Measurements from ENCODE around the gene CYB561A3. TPM values are rescaled to one million over a fixed set of nuclear protein-coding genes. Genes with fewer than 3 reads are reported as not detected.

Gene CYB561A3
- total and polyA plus RNA-seq, 2 of the 13 experiments (the other 11 are each of a cell fraction or from before 2014, with no cell fraction given): 11.4 to 14.9 TPM

GRCh38 chr11:61334434-61335354 lies 27.0 kb downstream of the CYB561A3 start (continued):
- peak; percentile 84 for TF ChIP-seq AFF4 (CRISPR knock-in tag; IDR thresholded peaks at IDR 0.05)
- no peak for TF ChIP-seq ATM (IDR thresholded peaks at IDR 0.05; ENCODE audit: borderline replicate concordance)
- TF ChIP-seq EHMT2 (IDR thresholded peaks at IDR 0.05; ENCODE audit: borderline replicate concordance, low read depth, low read length): no peak
- no peak for TF ChIP-seq ZNF770 (CRISPR knock-in tag; IDR thresholded peaks at IDR 0.05)
- peak; percentile 58 for TF ChIP-seq ETV5 (CRISPR knock-in tag; IDR thresholded peaks at IDR 0.05; ENCODE audit: borderline replicate concordance)
- TF ChIP-seq TRIM22 (IDR thresholded peaks at IDR 0.05): no peak
- no peak for TF ChIP-seq DDIT3 (CRISPR knock-in tag; IDR thresholded peaks at IDR 0.05)
- TF ChIP-seq THYN1 (CRISPR knock-in tag; IDR thresholded peaks at IDR 0.05; ENCODE audit: borderline replicate concordance, low read depth): no peak
- no peak for TF ChIP-seq GMEB2 (CRISPR knock-in tag; IDR thresholded peaks at IDR 0.05; ENCODE audit: low read depth)
- TF ChIP-seq DMAP1 (CRISPR knock-in tag; IDR thresholded peaks at IDR 0.05): peak; percentile 49; the same call in 1 of the 2 replicates
- no peak for TF ChIP-seq CBX1 (IDR thresholded peaks at IDR 0.05; ENCODE audit: low read depth)
- TF ChIP-seq NFKB2 (CRISPR knock-in tag; IDR thresholded peaks at IDR 0.05; ENCODE audit: borderline replicate concordance): no peak
- no peak for TF ChIP-seq RELA (CRISPR knock-in tag; IDR thresholded peaks at IDR 0.05)
- no peak for TF ChIP-seq MED8 (CRISPR knock-in tag; IDR thresholded peaks at IDR 0.05; ENCODE audit: insufficient replicate concordance)
- no peak for TF ChIP-seq HOXA7 (CRISPR knock-in tag; IDR thresholded peaks at IDR 0.05)
- TF ChIP-seq KMT2B (CRISPR knock-in tag; IDR thresholded peaks at IDR 0.05): peak; percentile 19; the same call in 1 of the 2 replicates
- TF ChIP-seq ZMYM4 (CRISPR knock-in tag; IDR thresholded peaks at IDR 0.05): peak; percentile 54; the same call in 1 of the 2 replicates
- no peak; the same call in 1 of the 2 replicates for TF ChIP-seq REPIN1 (CRISPR knock-in tag; IDR thresholded peaks at IDR 0.05; ENCODE audit: borderline replicate concordance, low read depth)

Data from HepG2 (cell line).